Mucosa of gallbladder (tissue), 1 donor: ENCODE data around the gene CD300LG. TPM values are rescaled to one million over a fixed set of nuclear protein-coding genes. Genes with fewer than 3 reads are reported as not detected.
A peak's percentile ranks its signal among the peaks of the same experiment; 100 is the strongest.
"Not testable (repeated sequence)": the region's sequence is repeated elsewhere in the genome, so short reads cannot be mapped to it uniquely, and the experiment has no call there.

Source experiments
- DNase-seq: peaks from one replicate; pipeline ENCODE4 v3.0.0-alpha.2; 2020; ENCODE audit warnings: low spot score
- total RNA-seq: library from RNA; stranded (reverse); gene quantifications from one replicate; pipeline ENCODE4 v1.2.1, GENCODE V29; 2021
- donor health status: DM: no; HTN: no; CAD: no.

Gene CD300LG
- total RNA-seq, result 1.5 TPM

DNA sequence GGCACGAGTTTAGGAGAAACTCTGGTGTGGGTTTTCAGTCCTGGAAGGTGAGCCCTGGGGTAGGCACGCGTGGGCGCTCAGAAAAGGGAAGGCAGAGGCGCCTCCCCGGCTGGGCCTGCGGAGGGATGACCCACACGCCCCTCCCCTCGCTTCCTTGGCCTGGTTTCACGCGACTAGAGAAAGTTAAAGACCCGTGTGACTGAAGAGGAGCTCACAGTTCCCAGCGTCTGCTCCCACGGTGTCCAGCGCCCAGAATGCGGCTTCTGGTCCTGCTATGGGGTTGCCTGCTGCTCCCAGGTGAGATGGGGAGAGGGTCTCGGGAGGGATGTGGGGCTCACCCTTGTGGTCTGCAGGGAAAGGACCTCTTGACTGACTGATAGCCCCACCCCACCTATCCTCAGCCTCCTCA, at the start of gene CD300LG:
Gene CD300LG, plus strand, starts transcription at position 214 of the 409 bp plus-strand sequence. Its CDS starts 41 bp downstream, at position 255.
- no peak for DNase-seq

DNA sequence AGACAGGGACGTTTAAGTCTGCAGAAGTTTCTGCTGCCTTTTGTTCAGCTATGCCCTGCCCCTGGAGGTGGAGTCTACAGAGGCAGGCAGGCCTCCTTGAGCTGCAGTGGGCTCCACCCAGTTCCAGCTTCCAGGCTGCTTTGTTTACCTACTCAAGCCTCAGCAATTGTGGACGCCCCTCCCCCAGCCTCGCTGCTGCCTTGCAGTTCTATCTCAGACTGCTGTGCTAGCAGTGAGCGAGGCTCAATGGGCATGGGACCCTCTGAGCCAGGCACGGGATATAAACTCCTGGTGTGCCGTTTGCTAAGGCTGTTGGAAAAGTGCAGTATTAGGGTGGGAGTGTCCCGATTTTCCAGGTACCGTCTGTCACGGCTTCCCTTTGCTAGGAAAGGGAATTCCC, 49.0 kb upstream of the CD300LG start:
- not testable (repeated sequence) for DNase-seq

- DNase-seq, result no peak
Observed at GRCh38 chr17:43799047-43799446, 47.9 kb upstream of the CD300LG start.

DNA sequence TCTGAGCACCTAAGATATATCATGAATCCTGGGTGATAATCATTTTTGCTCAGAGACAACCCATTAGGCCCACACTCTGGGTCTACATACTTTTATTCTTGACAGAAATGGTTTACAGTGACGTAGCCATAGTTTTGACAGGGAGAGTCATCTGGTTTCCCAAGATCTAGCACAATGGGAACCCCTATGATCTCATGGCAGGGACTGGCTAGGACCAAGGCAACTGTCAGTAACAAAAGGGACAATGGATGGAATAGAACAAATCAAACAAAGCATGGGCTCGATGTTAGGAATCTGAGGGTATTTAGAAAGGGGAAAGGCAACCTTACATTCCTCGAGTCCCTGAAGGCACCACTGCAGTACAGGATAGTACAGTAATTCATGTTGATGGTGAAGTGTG, 46.2 kb upstream of the CD300LG start:
- no peak for DNase-seq

- DNase-seq, result no peak
Observed at GRCh38 chr17:43801844-43802243, 45.1 kb upstream of the CD300LG start.

- DNase-seq, result no peak
Observed at GRCh38 chr17:43803758-43804157, 43.2 kb upstream of the CD300LG start.

GRCh38 chr17:43805117-43805516, 41.9 kb upstream of the CD300LG start:
- DNase-seq, result no peak

DNA sequence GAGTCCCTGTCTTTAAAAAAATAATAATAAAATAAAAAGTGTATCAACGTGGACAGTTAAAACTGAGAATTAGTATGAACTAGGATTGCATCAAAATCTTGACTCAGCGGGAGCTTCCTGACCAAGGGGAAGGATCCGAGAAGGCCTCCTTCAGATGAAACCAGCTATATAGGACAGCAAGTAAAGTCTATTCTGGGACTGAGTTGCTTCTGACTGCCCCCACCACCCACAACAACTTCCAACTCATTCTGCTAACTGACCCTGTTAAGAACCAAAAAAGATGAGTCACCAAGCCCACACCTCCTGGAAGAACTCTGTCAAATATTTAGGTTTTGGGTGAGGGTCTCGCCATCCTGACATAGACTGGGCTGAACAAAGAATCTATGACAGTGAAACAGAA, 38.9 kb upstream of the CD300LG start:
- DNase-seq, result no peak

DNA sequence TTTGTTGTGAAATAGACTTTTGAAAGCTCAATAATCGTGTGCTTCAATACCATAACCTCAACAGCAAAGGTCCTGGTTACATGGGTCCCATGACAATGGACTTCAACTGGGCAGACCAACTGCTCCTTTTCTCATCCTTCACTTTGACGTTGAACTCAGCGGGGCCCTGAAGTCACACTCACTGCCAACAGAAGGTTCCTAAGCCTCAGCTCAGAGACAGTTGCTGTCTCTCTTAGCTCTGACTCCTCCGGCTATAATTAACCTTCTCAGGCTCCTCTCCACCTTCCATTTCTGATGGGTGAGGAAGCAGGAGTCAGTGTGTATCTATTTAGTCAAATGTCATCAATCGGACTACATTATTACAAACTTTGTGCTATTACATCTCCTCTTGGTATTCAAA, 37.9 kb upstream of the CD300LG start:
- no peak for DNase-seq

DNA sequence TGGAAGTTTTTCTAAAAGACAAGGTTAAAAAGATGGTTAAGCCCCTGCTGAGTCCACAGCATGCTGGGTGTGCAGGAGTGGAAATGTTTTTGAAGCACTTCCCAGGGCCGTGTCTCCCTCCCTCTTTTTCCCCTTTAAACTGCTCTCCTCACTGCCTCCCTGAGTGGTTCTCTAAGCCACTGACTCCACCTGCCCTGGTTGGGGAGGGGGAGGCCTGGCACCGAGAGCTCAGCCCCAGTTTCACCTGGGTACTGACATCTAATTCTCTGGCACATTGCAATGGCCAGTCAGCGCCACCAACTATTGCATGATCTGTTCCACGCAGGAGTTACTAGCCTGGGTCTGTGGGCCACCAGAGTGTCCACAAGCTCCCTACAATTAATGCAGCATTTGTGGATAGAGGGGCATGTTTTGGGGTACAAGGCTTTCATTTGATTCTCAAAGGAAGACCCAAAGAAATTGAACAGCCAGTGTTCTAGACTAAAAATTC, 36.7 kb upstream of the CD300LG start:
- no peak for DNase-seq

DNA sequence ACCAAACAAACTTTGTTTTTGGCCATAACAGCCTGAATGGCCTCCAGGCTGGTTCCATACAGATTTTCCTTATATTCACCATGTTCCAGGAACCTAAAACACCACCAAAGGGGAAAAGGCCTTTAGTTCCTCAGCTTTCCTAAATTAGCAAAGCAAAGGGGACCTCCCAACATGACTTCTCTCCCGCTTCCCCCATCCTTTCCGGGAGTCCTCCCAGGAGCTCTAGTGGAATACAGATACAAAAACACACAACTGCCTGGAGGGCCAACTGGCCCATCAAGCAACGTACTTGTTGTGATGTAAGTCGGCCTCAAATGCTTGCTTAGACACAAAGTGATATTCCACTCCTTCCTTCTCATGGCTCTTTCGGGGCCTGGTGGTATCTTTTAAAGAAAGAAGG, 36.2 kb upstream of the CD300LG start:
- no peak for DNase-seq

GRCh38 chr17:43812396-43813265, 34.3 kb upstream of the CD300LG start:
- DNase-seq, result no peak

- no peak for DNase-seq
Observed at GRCh38 chr17:43813386-43813785, 33.6 kb upstream of the CD300LG start.

GRCh38 chr17:43814026-43814425, 33.0 kb upstream of the CD300LG start:
- no peak for DNase-seq

DNA sequence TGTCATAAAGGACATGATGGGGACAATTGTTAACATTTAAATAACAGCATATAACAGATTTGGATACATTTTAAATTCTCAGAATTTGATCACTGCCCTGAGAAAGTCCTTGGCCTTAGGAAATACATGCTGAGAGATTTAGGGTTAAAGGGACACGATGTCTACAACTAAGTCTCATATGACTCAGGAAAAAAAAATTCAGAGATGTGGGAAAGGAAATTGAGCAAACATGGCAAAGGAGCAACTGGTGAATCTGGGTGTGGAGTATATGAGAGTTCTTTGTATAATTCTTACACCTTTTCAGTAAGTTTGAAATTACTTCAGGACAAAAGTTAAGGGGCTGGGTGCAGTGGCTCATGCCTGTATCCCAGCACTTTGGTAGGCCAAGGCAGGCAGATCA, 32.3 kb upstream of the CD300LG start:
- no peak for DNase-seq

DNA sequence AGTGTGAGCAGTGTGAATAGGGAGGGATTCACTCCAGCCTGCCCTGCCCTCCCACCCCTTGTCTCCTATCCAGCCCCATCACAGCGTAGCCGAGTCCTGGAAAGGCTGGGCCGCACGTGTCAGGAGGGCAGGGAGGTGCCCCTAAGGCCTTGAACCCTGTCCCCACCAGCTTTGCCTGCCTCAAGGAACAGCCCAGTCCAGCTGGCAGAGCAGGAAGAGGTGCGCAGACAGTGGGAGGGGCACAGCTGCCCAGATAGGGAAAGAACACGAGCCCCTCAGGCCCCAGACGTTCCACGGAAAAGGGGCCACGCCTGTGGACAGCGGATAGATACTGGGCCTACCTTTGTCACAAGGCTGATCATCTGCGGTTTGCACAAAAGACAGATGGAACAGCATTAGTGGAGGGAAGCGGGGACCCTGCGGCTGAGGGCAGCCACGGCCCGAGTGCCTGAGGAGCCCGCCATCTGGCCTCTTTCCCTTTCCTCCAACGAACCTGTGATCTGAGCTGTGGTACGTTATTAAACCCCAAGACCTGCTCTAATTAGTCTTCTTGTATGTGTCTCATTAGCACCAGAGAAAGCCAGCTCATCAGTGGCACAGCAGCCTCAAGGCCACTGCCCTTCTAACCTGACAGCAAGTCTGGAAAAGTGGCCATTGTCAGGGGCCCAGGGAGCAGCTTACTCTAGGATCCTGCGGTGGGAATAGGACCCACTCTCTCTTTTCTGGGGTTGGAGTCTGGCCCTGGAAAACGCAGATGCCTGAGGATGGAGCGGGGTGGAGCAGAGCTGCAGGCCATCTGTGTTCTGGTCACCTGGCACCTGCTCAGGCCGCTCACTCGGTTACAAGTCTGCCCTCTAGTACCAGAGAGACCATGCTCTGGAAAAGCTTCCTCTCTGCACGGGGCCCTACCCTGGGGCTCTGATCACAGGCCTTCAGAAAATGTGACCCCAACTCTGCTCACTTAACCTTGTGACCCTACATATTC, 30.3 kb upstream of the CD300LG start:
- no peak for DNase-seq

DNA sequence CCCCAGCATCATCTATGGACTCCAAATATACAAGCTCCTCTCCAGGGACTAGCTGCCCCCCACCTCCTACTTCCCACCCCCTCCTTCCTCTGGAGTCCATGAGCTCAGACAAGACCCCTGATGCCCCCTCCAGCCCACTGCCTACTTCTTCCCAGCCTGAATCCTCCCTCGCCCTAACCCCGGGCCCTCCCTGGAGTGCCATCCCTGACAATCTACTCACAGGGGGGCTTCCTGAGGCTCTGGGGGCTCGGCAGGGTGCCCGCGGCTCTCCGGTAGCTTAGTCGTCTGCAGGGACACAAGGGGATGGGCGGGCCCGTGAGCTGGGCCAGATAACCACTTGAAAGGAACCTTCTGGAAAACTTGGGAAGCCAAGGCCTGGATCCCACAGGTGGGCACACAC, 29.1 kb upstream of the CD300LG start:
- no peak for DNase-seq

GRCh38 chr17:43818966-43819365, 28.0 kb upstream of the CD300LG start:
- DNase-seq, result no peak

DNA sequence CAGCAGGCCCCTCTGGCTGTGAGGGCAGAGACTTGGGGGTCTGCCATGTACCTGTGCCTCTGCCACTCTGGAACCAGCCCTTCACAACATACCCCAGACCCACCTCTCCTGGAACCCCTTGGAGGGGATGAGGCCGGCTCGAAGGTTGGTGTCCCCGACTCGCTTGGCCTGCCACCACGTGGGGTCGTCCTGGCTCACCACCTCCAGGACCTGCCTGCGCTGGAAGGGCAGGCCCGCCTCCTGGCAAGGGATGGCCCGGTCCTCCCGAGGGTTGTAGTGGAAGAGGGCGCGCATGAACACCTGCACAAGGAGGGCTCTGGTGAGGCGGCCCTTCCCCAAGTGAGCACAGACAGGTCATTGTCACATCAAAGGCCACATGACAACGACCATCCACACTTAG, 26.2 kb upstream of the CD300LG start:
- no peak for DNase-seq

- no peak for DNase-seq
Observed at GRCh38 chr17:43822570-43823190, 24.3 kb upstream of the CD300LG start.

DNA sequence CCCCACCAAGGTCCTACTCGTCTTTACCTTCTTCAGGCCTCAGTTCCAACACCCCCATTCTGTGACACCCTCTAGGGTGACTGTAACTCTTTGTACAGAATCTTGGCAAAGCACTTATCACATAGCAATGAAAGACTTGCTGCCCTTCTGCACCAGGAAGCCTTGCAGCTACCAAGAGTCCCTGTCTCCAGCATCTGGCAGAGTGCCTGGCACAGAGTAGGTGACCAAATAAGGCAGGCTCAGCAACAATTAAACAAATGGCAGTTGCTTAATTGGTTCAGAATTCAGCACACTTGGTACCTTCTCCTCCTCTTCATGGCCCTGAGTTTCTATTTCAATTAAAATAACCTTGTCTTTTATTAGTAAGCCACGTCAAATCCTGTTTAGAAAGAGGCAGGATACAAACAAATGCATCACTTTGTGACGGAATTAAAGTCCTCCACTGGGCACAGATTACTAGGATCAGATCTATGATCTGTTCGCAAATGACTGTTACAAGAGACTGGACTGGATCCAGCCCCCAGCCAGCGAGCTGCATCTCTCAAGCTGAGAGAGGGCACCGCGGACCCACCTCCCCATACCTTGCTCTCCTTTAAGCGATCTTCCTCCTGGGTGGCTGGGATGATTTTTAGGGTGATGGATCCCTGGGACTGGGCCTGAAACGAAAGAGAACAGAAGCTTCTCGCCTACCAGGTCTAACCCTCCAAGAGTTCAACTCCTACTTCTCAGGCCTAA, 23.5 kb upstream of the CD300LG start:
- peak; percentile 84 for DNase-seq
